Rectal smooth muscle tissue (tissue), 1 donor: Measurements from ENCODE around the gene RBM43.
"Not testable (repeated sequence)": the region's sequence is repeated elsewhere in the genome, so short reads cannot be mapped to it uniquely, and the experiment has no call there.

Experiments used
- H3K27ac ChIP-seq: one replicate; pipeline ENCODE4 v1.7.0; 2013; ENCODE audit warnings: low read depth, low read length, inconsistent platforms
- H3K27me3 ChIP-seq: one replicate; pipeline ENCODE4 v1.7.0; 2013; ENCODE audit warnings: low read length; ENCODE audit not compliant: control insufficient read depth, insufficient read depth
- H3K36me3 ChIP-seq: one replicate; pipeline ENCODE4 v1.7.0; 2013; ENCODE audit warnings: low read length; ENCODE audit not compliant: control insufficient read depth, insufficient read depth
- H3K4me1 ChIP-seq: one replicate; pipeline ENCODE4 v1.7.0; 2013; ENCODE audit warnings: low read length; ENCODE audit not compliant: control insufficient read depth, insufficient read depth
- H3K4me3 ChIP-seq: one replicate; pipeline ENCODE4 v1.7.0; 2013; ENCODE audit warnings: low read length
- H3K9ac ChIP-seq: one replicate; pipeline ENCODE4 v1.7.0; 2013; ENCODE audit warnings: low read length

The RBM43 gene

DNA sequence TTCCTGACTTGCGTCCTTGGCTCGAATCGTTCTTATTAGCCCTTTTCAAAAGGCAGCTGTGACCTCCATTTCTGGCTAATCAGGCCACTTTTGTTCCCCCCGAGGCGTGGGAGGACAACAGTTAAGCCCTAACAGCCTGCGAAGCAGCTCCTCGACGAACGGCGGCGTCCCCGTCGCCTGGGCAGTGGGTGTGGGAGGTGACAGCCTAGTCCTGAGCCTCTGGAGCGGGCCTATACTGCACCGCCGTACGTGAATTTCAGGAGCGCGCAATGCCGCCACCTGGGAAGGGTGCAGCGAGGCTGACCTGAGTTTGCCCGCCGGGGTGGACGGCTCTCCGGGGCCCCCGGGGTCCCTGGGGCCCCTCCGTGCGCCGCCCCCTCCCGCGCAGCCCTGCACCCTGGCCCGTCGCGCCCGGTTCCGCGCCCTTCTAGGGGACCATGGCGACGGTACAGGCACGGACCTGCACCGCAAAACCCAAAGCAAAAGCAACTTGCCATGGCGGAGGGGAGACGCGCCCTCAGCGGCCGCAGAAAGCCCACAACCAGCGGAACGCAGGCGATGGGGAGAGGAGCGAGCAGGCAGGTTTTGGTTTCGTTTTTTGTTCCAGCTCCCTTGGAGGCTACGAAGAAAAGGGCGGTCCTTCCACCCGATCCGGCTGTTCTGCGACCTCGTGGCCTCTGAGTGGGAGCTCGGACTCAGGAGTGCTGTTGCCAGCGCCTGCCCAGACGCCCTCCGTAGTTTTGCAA, at the start of gene RBM43:
RBM43 (minus strand) TSS at position 633 of the 746 bp plus-strand sequence; CDS start at position 497, 136 bp downstream.
- Histone ChIP-seq H3K27me3 (no peaks in the 10 kb centered on the region), H3K27ac (peak within 1 kb of the TSS; percentile 87), H3K36me3 (no peaks in the 10 kb centered on the region), H3K4me1 (no peaks in the 10 kb centered on the region), H3K9ac (peak within 1 kb of the TSS; percentile 89), H3K4me3 (peak within 1 kb of the TSS; percentile 84)

DNA sequence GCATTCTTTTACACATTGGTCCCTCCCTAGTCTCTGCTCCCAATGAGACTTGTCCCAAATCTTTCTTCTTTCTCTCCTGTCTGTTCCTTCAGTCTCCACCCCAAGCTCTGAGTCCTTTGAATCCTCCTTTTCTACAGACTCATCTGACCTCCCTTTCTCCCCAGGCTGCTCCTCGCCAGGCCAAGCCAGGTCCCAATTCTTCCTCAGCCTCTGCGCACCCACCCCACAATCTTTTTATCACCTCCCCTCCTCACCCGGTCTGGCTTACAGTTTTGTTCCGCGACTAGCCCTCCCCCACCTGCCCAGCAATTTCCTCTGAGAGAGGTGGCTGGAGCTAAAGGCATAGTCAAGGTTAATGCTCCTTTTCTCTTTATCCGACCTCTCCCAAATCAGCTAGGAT, 48.6 kb upstream of the RBM43 start:
- not testable (repeated sequence) for H3K9ac ChIP-seq, H3K4me1 ChIP-seq, H3K27ac ChIP-seq, H3K36me3 ChIP-seq, H3K27me3 ChIP-seq, H3K4me3 ChIP-seq

DNA sequence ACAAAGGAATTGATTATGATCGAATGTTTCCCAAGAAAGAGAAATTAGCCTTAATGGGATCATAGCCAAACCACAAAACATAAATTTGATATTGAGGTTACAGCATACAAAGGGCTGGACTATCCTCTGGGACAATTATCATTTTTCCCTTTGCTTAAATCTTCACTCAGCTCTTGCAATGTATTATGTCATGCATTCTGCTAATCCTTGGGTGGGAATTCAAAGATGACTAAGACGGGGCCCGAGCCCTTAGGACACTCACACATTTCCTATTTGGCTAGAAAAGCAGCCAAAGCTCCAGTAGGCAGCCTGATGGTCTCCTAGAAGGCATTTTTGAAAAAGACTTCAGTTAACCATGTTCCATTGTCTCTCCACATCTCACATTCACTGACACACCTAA, 45.0 kb upstream of the RBM43 start:
- no peak overlapping the region for H3K9ac ChIP-seq
- no peak overlapping the region for H3K27ac ChIP-seq
- no peaks in the 10 kb centered on the region for H3K4me1 ChIP-seq
- H3K36me3 ChIP-seq: no peaks in the 10 kb centered on the region
- H3K27me3 ChIP-seq: no peaks in the 10 kb centered on the region
- H3K4me3 ChIP-seq: no peak overlapping the region

DNA sequence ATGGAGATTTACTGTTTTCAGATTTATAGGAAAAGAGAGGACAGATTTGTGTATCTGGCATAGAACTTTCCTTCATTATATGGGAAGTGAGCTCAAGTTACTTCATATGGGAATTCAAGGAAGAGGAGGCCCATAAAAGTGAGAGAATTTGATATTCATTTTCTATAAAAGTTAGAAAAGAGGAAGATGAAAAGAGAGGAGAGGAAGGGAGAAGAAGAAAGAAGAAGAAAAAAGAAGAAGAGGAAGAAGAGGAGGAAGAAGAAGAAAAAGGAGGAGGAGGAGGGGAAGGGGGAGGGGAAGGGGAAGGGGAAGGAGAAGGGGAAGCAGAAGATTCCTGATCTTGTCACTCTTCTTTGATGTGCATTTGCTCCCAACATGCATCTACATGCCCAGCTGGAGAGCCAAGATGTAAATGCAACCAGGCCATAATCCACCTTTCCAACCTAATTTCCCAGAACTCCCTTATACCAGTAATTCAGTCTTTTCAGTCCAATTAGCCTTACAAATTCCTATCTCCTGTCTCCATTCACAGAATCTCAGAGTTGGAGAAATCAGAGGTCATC, 43.5 kb upstream of the RBM43 start:
- no peaks in the 10 kb centered on the region for H3K27me3 ChIP-seq

DNA sequence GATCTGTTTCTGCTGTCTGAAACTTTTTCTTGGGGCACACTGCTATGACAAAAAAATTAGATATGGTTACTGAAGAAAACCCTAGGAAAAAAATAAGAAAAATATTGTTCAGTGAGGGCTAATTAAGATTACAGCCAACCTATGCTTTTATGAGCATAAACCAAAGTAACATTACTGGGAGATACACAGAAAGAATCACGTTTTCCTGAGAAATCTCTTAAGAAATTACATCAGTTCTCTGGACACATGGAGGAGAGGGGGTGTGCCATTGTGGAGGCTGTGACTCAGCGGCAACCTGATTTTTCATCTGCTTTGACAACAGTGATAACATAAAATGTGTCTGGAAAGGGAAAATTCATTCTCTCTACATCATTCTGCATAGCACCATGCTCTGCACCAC, 41.2 kb upstream of the RBM43 start:
- Histone ChIP-seq H3K4me1 (no peaks in the 10 kb centered on the region), H3K27me3 (no peaks in the 10 kb centered on the region), H3K4me3 (no peak overlapping the region), H3K36me3 (no peaks in the 10 kb centered on the region), H3K9ac (no peak overlapping the region), H3K27ac (no peak overlapping the region)

More for the DNA sequence above, 43.5 kb upstream of the RBM43 start:
- Histone ChIP-seq H3K36me3 (no peaks in the 10 kb centered on the region), H3K4me3 (no peak overlapping the region), H3K27ac (no peak overlapping the region), H3K4me1 (no peaks in the 10 kb centered on the region), H3K9ac (no peak overlapping the region)

DNA sequence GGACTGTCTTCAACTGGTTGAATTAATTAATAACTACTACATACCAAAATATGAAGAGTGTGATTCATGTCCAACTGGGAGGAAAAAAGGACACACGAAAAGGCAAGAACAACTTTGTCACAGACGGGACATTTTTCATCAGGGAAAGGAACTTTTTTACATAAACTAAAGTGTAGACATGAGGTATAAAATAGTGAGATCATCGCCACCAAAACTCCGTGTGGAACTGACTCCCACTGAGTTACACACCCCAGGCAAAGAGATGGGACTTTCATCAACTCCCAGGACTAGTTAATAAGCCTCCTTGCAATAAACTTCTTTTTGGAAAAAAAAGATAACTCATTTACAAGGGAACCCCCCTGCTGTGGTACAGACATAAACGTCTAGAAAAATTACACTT, 40.7 kb upstream of the RBM43 start:
- Histone ChIP-seq H3K27me3 (no peaks in the 10 kb centered on the region), H3K4me1 (no peaks in the 10 kb centered on the region), H3K4me3 (no peak overlapping the region), H3K27ac (no peak overlapping the region), H3K9ac (no peak overlapping the region), H3K36me3 (no peaks in the 10 kb centered on the region)

DNA sequence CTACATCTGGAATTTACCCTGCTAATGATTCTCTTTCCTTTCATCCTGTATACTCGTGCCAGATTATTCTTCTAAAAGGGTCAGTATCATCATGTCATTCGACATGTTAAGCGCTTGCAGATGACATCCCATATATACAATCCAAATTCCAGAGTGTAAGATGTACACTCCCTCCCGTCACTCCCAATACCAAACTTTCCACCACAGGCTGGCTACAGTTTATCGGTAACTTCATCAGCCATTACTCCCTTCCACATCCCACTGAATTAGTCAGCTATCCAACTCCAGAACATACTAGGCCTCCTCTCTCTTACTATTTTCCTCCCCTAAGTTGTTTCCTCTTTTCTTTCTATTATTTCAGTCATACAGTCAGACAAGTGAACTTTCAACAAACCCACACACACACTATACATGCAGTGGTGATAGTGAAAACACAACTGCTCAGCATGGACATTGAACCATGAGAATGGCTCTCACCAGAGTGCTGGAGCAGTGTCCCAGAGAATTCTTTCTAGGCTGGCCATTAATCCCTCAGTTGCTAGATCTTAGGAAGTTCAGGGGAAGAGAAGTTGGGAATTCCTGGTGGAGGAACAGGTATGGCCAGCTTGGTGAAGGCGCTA, 38.4 kb upstream of the RBM43 start:
- H3K27ac ChIP-seq: no peak overlapping the region
- H3K4me1 ChIP-seq: no peaks in the 10 kb centered on the region
- H3K4me3 ChIP-seq: no peak overlapping the region
- H3K27me3 ChIP-seq: no peaks in the 10 kb centered on the region
- H3K9ac ChIP-seq: no peak overlapping the region
- no peaks in the 10 kb centered on the region for H3K36me3 ChIP-seq

DNA sequence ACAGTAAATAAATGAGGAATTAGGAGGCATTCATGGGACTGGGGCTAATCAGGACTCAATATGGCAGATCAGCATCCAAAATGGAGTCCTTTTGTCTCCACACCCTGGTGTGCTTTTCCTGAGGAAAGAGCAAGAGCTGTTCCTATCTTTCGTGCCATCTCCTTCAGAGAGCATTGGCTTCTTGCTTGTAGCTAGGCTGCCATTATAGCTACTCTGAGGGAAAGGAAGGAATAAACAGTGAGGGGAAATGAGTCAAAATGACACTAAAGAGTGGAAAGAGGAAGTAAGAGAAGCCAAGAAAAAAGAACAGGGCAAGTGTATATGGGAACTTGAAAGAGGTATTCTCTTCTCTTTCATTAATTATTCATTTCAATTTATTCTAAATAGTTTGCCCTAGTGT, 36.2 kb upstream of the RBM43 start:
- Histone ChIP-seq H3K4me3 (no peak overlapping the region), H3K9ac (no peak overlapping the region), H3K36me3 (no peaks in the 10 kb centered on the region), H3K27ac (no peak overlapping the region), H3K27me3 (no peaks in the 10 kb centered on the region), H3K4me1 (no peaks in the 10 kb centered on the region)

DNA sequence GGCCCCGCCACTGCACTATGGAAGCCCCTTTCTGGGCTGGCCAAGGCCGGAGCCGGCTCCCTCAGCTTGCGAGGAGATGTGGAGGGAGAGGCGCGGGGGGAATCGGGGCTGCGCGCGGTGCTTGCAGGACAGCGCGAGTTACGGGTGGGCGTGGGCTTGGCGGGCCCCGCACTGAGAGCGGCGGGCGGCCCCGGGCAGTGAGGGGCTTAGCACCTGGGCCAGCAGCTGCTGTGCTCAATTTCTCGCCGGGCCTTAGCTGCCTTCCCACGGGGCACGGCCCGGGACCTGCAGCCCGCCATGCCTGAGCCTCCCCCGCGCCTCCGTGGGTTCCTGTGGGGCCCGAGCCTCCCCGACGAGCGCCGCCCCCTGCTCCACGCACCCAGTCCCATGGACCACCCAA, 34.3 kb upstream of the RBM43 start:
- H3K9ac ChIP-seq, H3K4me3 ChIP-seq: not testable (repeated sequence)

DNA sequence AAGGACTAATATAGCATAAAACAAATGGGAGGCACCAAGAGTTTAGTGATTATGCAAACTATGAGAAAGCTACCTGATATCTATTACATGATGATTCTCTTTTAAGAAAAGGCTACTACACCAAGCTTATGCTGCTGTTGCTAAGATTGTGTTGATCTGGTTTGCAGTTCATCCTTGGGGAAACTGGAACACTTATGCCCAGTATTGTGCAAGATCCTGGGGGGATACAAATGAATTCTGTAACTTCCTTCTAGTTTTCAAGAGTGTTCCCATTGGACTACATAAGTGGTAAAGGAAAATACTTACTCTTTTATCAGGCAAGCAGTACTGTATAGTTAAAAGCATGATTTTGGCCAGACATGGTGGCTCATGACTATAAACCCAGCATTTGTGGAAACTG, 30.9 kb upstream of the RBM43 start:
- Histone ChIP-seq H3K4me1 (no peaks in the 10 kb centered on the region), H3K9ac (no peak overlapping the region), H3K27me3 (no peaks in the 10 kb centered on the region), H3K4me3 (no peak overlapping the region), H3K36me3 (no peaks in the 10 kb centered on the region), H3K27ac (no peak overlapping the region)

More for the DNA sequence above, 34.3 kb upstream of the RBM43 start:
- H3K27ac ChIP-seq, H3K4me1 ChIP-seq, H3K36me3 ChIP-seq, H3K27me3 ChIP-seq: not testable (repeated sequence)

DNA sequence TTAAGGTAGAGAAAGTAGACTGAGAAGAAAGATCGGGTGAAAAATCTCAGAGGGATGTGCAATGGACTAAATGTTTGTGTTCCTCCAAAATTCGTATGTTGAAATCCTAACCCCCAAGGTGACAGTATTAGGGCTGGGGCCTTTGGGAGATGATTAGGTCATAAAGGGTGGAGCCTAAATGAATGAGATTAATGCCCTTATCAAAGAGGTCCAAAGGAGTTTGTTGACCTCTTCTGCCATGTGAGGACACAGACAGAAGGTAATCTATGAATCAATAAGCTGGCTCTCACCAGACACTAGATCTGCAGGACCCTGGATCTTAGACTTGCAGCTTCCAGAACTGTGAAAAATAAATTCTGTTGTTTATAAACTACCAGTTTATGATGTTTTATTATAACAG, 30.5 kb upstream of the RBM43 start:
- Histone ChIP-seq H3K27me3 (no peaks in the 10 kb centered on the region), H3K4me3 (no peak overlapping the region), H3K36me3 (no peaks in the 10 kb centered on the region), H3K4me1 (no peaks in the 10 kb centered on the region), H3K27ac (no peak overlapping the region), H3K9ac (no peak overlapping the region)

DNA sequence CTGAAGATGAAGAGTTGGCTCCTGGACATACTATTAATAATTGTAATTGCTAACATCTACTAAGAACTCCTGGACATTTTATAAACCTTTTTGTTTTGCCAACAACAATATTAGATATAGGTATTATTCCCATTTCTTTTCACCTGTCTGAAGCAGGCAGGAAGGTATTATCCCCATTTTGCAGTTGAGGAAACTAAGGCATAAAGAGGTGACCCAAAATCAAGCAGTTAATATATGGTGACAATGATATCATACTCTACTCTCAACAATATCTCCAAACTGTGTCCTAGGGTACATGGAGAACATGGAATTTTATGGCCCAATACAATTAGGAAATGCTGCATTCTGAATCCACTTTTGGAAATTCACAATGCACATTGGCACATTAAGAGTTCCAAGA, 29.6 kb upstream of the RBM43 start:
- Histone ChIP-seq H3K27me3 (no peaks in the 10 kb centered on the region), H3K27ac (no peak overlapping the region), H3K36me3 (no peaks in the 10 kb centered on the region), H3K9ac (no peak overlapping the region), H3K4me1 (no peaks in the 10 kb centered on the region), H3K4me3 (no peak overlapping the region)
